SK-N-SH (cell line): ENCODE results near the gene ADCY5. TPM values are rescaled to one million over a fixed set of nuclear protein-coding genes. Genes with fewer than 3 reads are reported as not detected.

ENCODE experiments used
- CTCF ChIA-PET: fragments of 300-600, 350-600 bp; formaldehyde crosslinking; extraction: SDS; loops from one replicate; lab custom pipeline; 2021; lab: Yijun Ruan, JAX
- POLR2A ChIA-PET: fragments of 350-600 bp; sonication (Branson Sonifier 250); formaldehyde crosslinking; extraction: SDS; loops from one replicate; lab custom pipeline; 2020; ENCODE audit warnings: antibody characterized with exemption, inconsistent platforms; lab: Yijun Ruan, JAX
- DNase-seq: peaks from one replicate; pipeline ENCODE4 v3.0.0; 2012
- H2AFZ ChIP-seq: fragments of 200-600 bp; sonication (generic); 2 replicates; pipeline ENCODE4 v1.8.1; 2016; ENCODE audit warnings: antibody characterized with exemption, mild to moderate bottlenecking, low read depth
- H3F3A ChIP-seq: fragments of 200-600 bp; sonication (generic); replicated peaks from 2 replicates; pipeline ENCODE3; 2016; ENCODE audit warnings: antibody characterized with exemption, mild to moderate bottlenecking; ENCODE audit not compliant: insufficient read depth
- H3K27ac ChIP-seq, 2 experiments: fragments of 200-500 bp in 1 of 2; fragments of 200-600 bp in 1 of 2; sonication (Bioruptor generic) in 1 of 2; sonication (generic), shearing (Covaris generic) in 1 of 2; 2 replicates each; pipeline versions ENCODE4 v1.5.1 to v1.6.1; 2014 to 2016; ENCODE audit warnings: low read depth in 2 of 2, inconsistent platforms in 1 of 2, low read length in 1 of 2, mild to moderate bottlenecking in 1 of 2, mixed read lengths in 1 of 2
- H3K27me3 ChIP-seq: fragments of 200-600 bp; sonication (generic), shearing (Covaris generic); 2 replicates; pipeline ENCODE4 v1.6.1; 2016; ENCODE audit warnings: mixed run types; ENCODE audit not compliant: insufficient read depth
- H3K36me3 ChIP-seq, 2 experiments: fragments of 200-500 bp in 1 of 2; fragments of 200-600 bp in 1 of 2; sonication (Bioruptor generic) in 1 of 2; sonication (generic) in 1 of 2; replicated peaks in 1 of 2; 2 replicates each; pipeline versions ENCODE3 to v1.5.1; 2014 to 2016; ENCODE audit warnings: low read length in 1 of 2, mild to moderate bottlenecking in 1 of 2; ENCODE audit not compliant: insufficient read depth in 2 of 2, control insufficient read depth in 1 of 2
- H3K4me1 ChIP-seq, 2 experiments: fragments of 200-500 bp in 1 of 2; fragments of 200-600 bp in 1 of 2; sonication (Bioruptor generic) in 1 of 2; sonication (generic), shearing (Covaris generic) in 1 of 2; 2 replicates each; pipeline versions ENCODE4 v1.5.1 to v1.6.1; 2014 to 2016; ENCODE audit warnings: low read depth in 1 of 2, low read length in 1 of 2, mixed run types in 1 of 2; ENCODE audit not compliant: insufficient read depth in 2 of 2, control insufficient read depth in 1 of 2
- H3K4me2 ChIP-seq: fragments of 200-600 bp; sonication (generic), shearing (Covaris generic); 2 replicates; pipeline ENCODE4 v1.6.1; 2017; ENCODE audit warnings: mixed run types
- H3K4me3 ChIP-seq, 2 experiments: fragments of 200-500 bp in 1 of 2; fragments of 200-600 bp in 1 of 2; sonication (Bioruptor generic) in 1 of 2; sonication (generic), shearing (Covaris generic) in 1 of 2; 2 replicates each; pipeline versions ENCODE4 v1.5.1 to v1.8.1; 2014 to 2016; ENCODE audit warnings: low read depth in 2 of 2, inconsistent platforms in 1 of 2, low read length in 1 of 2, mild to moderate bottlenecking in 1 of 2, mixed read lengths in 1 of 2, moderate library complexity in 1 of 2
- H3K79me2 ChIP-seq: fragments of 200-600 bp; sonication (generic); 2 replicates; pipeline ENCODE4 v1.8.1; 2017; ENCODE audit warnings: mild to moderate bottlenecking; ENCODE audit not compliant: insufficient read depth
- H3K9ac ChIP-seq: fragments of 200-600 bp; sonication (generic); 2 replicates; pipeline ENCODE4 v1.6.1; 2017; ENCODE audit warnings: mixed run types
- H3K9me2 ChIP-seq: fragments of 200-600 bp; sonication (generic); 2 replicates; pipeline ENCODE4 v1.6.1; 2017; ENCODE audit warnings: mixed run types
- H3K9me3 ChIP-seq: fragments of 200-600 bp; sonication (generic); 2 replicates; pipeline ENCODE4 v1.6.1; 2017; ENCODE audit warnings: mixed run types, mild to moderate bottlenecking, moderate library complexity
- H4K20me1 ChIP-seq: fragments of 200-600 bp; sonication (generic); 2 replicates; pipeline ENCODE4 v1.6.1; 2017; ENCODE audit warnings: mild to moderate bottlenecking, mixed run types; ENCODE audit not compliant: insufficient read depth
- CHD2 ChIP-seq: fragments of 150-350 bp; IDR thresholded peaks from 2 replicates; pipeline ENCODE4 v1.6.1; 2018; ENCODE audit warnings: low read length; ENCODE audit not compliant: partially characterized antibody
- CTCF ChIP-seq: fragments of 200-600 bp; sonication (generic); IDR thresholded peaks from 2 replicates; pipeline ENCODE4 v1.6.1; 2017; ENCODE audit warnings: antibody characterized with exemption, mild to moderate bottlenecking, moderate library complexity
- EP300 ChIP-seq, 2 experiments: IDR thresholded peaks; 2 replicates each; pipeline versions ENCODE4 v1.4.0 to v1.6.1; 2012; ENCODE audit warnings: borderline replicate concordance in 1 of 2, low read depth in 1 of 2, low read length in 1 of 2
- EZH2phosphoT487 ChIP-seq: fragments of 200-600 bp; sonication (generic); IDR thresholded peaks from 2 replicates; pipeline ENCODE4 v1.6.1; 2017; ENCODE audit warnings: low read depth, mixed run types, mild to moderate bottlenecking, antibody characterized with exemption, moderate library complexity, borderline replicate concordance
- FOXM1 ChIP-seq: IDR thresholded peaks from 2 replicates; pipeline ENCODE4 v1.4.0; 2012; ENCODE audit warnings: low read depth, mild to moderate bottlenecking
- GABPA ChIP-seq: IDR thresholded peaks from 2 replicates; pipeline ENCODE4 v1.4.0; 2012; ENCODE audit warnings: low read depth, mild to moderate bottlenecking
- GATA2 ChIP-seq: sonication (generic); formaldehyde crosslinking; IDR thresholded peaks from 2 replicates; pipeline ENCODE4 v1.5.0; 2020; ENCODE audit warnings: mild to moderate bottlenecking, missing genetic modification reagents
- IRF3 ChIP-seq: fragments of 150-350 bp; IDR thresholded peaks from 2 replicates; pipeline ENCODE4 v1.6.1; 2016; ENCODE audit warnings: mild to moderate bottlenecking, low read depth, low read length
- JUND ChIP-seq: IDR thresholded peaks from 2 replicates; pipeline ENCODE4 v1.4.0; 2012
- NFIC ChIP-seq: IDR thresholded peaks from 2 replicates; pipeline ENCODE4 v1.4.0; 2012; ENCODE audit warnings: borderline replicate concordance
- NRF1 ChIP-seq: IDR thresholded peaks from 2 replicates; pipeline ENCODE4 v1.6.1; 2012; ENCODE audit warnings: low read depth, mild to moderate bottlenecking, low read length
- PBX3 ChIP-seq: IDR thresholded peaks from 2 replicates; pipeline ENCODE4; 2012
- RFX5 ChIP-seq: IDR thresholded peaks from 2 replicates; pipeline ENCODE4 v1.6.1; 2012; ENCODE audit warnings: mild to moderate bottlenecking, improper control_type of control experiment, low read length
- RXRA ChIP-seq: IDR thresholded peaks from 2 replicates; pipeline ENCODE4 v1.4.0; 2012; ENCODE audit warnings: low read depth, mild to moderate bottlenecking, borderline replicate concordance
- TAF1 ChIP-seq: IDR thresholded peaks from 2 replicates; pipeline ENCODE4 v1.6.1; 2012; ENCODE audit warnings: low read depth, mild to moderate bottlenecking, low read length, moderate library complexity, borderline replicate concordance
- TCF12 ChIP-seq: IDR thresholded peaks from 2 replicates; pipeline ENCODE4 v1.4.0; 2012
- USF1 ChIP-seq: IDR thresholded peaks from 2 replicates; pipeline ENCODE4 v1.4.0; 2012; ENCODE audit warnings: low read depth, borderline replicate concordance
- YY1 ChIP-seq: IDR thresholded peaks from 2 replicates; pipeline ENCODE4 v1.4.0; 2012; ENCODE audit warnings: low read depth, mild to moderate bottlenecking
- ZBTB33 ChIP-seq: IDR thresholded peaks from 2 replicates; pipeline ENCODE4 v1.4.0; 2012; ENCODE audit warnings: low read depth, borderline replicate concordance
- WGBS: methylation state at CpG from one replicate; pipeline ENCODE4 v1.1.6; 2017; ENCODE audit warnings: low lambda C conversion rate; 5-methylcytosine and 5-hydroxymethylcytosine counted together
- polyA plus RNA-seq, 3 experiments: library from polyadenylated mRNA; depleted of rRNA; stranded (reverse); fragments of >200 nt; gene quantifications; 2 replicates each; pipeline ENCODE4 v1.2.3, GENCODE V29; 2012

The ADCY5 gene
- polyA plus RNA-seq, 1 of the 3 experiments (the other 2 are of a cell fraction), result 0.21 TPM

- no peak for TF ChIP-seq CTCF
- TF ChIP-seq GATA2 (CRISPR knock-in tag), result no peak
- no peak for TF ChIP-seq NFIC
- TF ChIP-seq NRF1, result no peak
- TF ChIP-seq PBX3, result no peak
- TF ChIP-seq TCF12, result no peak
- no peak for TF ChIP-seq ZBTB33
- TF ChIP-seq RXRA, result no peak
- TF ChIP-seq, all 33 proteins: peak for 0
Observed at GRCh38 chr3:123469323-123469995, 20.6 kb upstream of the ADCY5 start (continued).

GRCh38 chr3:123467046-123467445 is 18.2 kb upstream of the ADCY5 start:
- H4K20me1 ChIP-seq, result no peaks in the 10 kb centered on the region
- H3K36me3 ChIP-seq, result no peaks in the 10 kb centered on the region
- 44% methylated on average over 5 of the region's 5 CpGs for WGBS
- H2AFZ ChIP-seq, result no peak overlapping the region
- H3K27ac ChIP-seq, result no peak overlapping the region
- no peak overlapping the region for H3K4me2 ChIP-seq
- no peaks in the 10 kb centered on the region for H3K9me3 ChIP-seq
- no peak overlapping the region for H3K9ac ChIP-seq
- ChIA-PET POLR2A (no interaction called here), CTCF (interaction anchor here (0.6 to 2.3 kb wide), 2 partner anchors 23 to 45 kb away, joined by 3 to 6 read pairs; no protein-coding TSS in a partner anchor)
- H3K27me3 ChIP-seq, result peaks cover 29% of the 10 kb centered on the region
- H3K9me2 ChIP-seq, result no peaks in the 10 kb centered on the region
- no peaks in the 10 kb centered on the region for H3K4me1 ChIP-seq
- no peak for DNase-seq
- no peaks in the 10 kb centered on the region for H3K79me2 ChIP-seq
- no peaks in the 10 kb centered on the region for H3F3A ChIP-seq
- H3K4me3 ChIP-seq, result no peak overlapping the region
- TF ChIP-seq GABPA, result no peak
- TF ChIP-seq ZBTB33, result no peak
- TF ChIP-seq CHD2, result no peak
- no peak for TF ChIP-seq PBX3
- TF ChIP-seq USF1, result no peak
- TF ChIP-seq EP300 (IDR thresholded peaks at IDR 0.05; ENCODE audit: borderline replicate concordance in 1 of 2, low read depth in 1 of 2, low read length in 1 of 2), result no peak
- TF ChIP-seq TAF1, result no peak
- no peak for TF ChIP-seq RFX5
- no peak for TF ChIP-seq YY1
- no peak for TF ChIP-seq FOXM1
- TF ChIP-seq EZH2phosphoT487, result no peak
- no peak for TF ChIP-seq JUND
- TF ChIP-seq IRF3, result no peak
